Measurements from ENCODE around the gene BRINP3. TPM values are rescaled to one million over a fixed set of nuclear protein-coding genes. Genes with fewer than 3 reads are reported as not detected.

BRINP3 gene
- total RNA-seq, 2 experiments from 2014 or later, result not detected

DNA sequence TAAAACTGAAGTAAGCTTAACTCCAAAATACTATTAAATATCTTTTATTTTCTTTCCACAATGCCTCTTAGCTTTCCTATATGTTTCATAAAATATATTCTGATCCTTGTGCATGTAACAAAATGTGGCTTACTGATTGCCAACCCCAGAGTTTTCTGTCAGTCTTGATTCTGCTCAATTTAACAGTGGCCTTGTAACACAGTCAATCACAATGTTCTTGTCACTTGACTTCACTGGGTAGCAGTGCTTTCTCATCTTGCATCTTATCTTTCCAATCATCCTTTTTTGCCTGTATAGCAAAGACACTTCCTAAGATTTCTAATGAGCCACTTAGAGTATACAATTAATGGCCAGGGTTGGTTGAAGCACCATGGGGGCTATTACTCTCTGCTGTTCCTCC lies 19.9 kb upstream of the BRINP3 start:
- DNase-seq (ENCODE audit: low spot score), result no peak
- H3K4me3 ChIP-seq (ENCODE audit: low read depth, low read length, poor library complexity, severe bottlenecking), result no peak overlapping the region
- no TSS peak for BruUV-seq (replicated peaks)
- H3K27ac ChIP-seq (ENCODE audit: low read depth, low read length, poor library complexity, severe bottlenecking), result no peak overlapping the region
- CTCF ChIA-PET (ENCODE audit: unreplicated experiment), result no interaction called here
- intact Hi-C loops (cut with micrococcal nuclease; ENCODE audit: unreplicated experiment), result no loop called here
- H3K36me3 ChIP-seq (ENCODE audit: insufficient read depth, low read length), result no peaks in the 10 kb centered on the region
- POLR2A ChIA-PET, result interaction anchor here (0.6 to 1.0 kb wide), 3 partner anchors 23 to 978 kb away, joined by 3 to 5 read pairs (median 3); no protein-coding TSS in a partner anchor
- TF ChIP-seq EZH2phosphoT487 (IDR thresholded peaks at IDR 0.05; ENCODE audit: borderline replicate concordance, low read depth, low read length), result no peak
- TF ChIP-seq, protein P1, sequence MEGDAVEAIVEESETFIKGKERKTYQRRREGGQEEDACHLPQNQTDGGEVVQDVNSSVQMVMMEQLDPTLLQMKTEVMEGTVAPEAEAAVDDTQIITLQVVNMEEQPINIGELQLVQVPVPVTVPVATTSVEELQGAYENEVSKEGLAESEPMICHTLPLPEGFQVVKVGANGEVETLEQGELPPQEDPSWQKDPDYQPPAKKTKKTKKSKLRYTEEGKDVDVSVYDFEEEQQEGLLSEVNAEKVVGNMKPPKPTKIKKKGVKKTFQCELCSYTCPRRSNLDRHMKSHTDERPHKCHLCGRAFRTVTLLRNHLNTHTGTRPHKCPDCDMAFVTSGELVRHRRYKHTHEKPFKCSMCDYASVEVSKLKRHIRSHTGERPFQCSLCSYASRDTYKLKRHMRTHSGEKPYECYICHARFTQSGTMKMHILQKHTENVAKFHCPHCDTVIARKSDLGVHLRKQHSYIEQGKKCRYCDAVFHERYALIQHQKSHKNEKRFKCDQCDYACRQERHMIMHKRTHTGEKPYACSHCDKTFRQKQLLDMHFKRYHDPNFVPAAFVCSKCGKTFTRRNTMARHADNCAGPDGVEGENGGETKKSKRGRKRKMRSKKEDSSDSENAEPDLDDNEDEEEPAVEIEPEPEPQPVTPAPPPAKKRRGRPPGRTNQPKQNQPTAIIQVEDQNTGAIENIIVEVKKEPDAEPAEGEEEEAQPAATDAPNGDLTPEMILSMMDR (conservative IDR thresholded peaks at IDR 0.05; ENCODE audit: low read length), result no peak
- H2AFZ ChIP-seq (ENCODE audit: low read length), result no peak overlapping the region
- no peaks in the 10 kb centered on the region for H3K4me1 ChIP-seq (ENCODE audit: insufficient read depth, low read length, poor library complexity, severe bottlenecking)
- no peaks in the 10 kb centered on the region for H3K9me3 ChIP-seq (ENCODE audit: low read length)
- no peaks in the 10 kb centered on the region for H3K9me2 ChIP-seq (ENCODE audit: insufficient read depth, low read length)
- no peaks in the 10 kb centered on the region for H4K20me1 ChIP-seq (ENCODE audit: insufficient read depth, low read length)
- H3K4me2 ChIP-seq (ENCODE audit: low read length), result no peak overlapping the region
- H3K79me2 ChIP-seq (ENCODE audit: insufficient read depth, low read depth, low read length), result no peaks in the 10 kb centered on the region

DNA sequence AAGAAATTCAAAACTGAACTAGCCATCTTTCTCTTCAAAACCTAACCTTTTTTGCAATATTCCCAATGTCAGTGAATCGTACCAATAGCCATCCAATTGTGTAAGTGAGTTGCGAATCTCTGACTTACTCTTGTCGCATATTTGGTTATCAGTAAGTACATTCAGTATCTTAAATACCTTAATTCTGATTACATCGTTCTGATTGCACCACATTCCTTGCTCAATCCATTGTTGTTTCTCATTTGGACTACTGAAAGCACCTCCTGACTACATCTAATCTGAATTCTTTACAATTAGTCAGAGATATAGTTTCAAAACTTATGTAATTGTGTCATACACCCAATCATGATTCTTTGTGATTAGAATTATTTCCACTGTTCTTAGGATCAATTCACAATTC lies 16.8 kb upstream of the BRINP3 start:
- Histone ChIP-seq H2AFZ (ENCODE audit: low read length) (no peak overlapping the region), H3K4me2 (ENCODE audit: low read length) (no peak overlapping the region), H3K36me3 (ENCODE audit: insufficient read depth, low read length) (no peaks in the 10 kb centered on the region), H3K4me3 (ENCODE audit: low read depth, low read length, poor library complexity, severe bottlenecking) (no peak overlapping the region), H3K27ac (ENCODE audit: low read depth, low read length, poor library complexity, severe bottlenecking) (no peak overlapping the region), H4K20me1 (ENCODE audit: insufficient read depth, low read length) (no peaks in the 10 kb centered on the region), H3K4me1 (ENCODE audit: insufficient read depth, low read length, poor library complexity, severe bottlenecking) (no peaks in the 10 kb centered on the region), H3K9me3 (ENCODE audit: low read length) (no peaks in the 10 kb centered on the region), H3K79me2 (ENCODE audit: insufficient read depth, low read depth, low read length) (no peaks in the 10 kb centered on the region), H3K9me2 (ENCODE audit: insufficient read depth, low read length) (no peaks in the 10 kb centered on the region)
- CTCF ChIA-PET (ENCODE audit: unreplicated experiment), result no interaction called here
- intact Hi-C loops (cut with micrococcal nuclease; ENCODE audit: unreplicated experiment), result no loop called here
- DNase-seq (ENCODE audit: low spot score), result no peak
- TF ChIP-seq, protein P1 (conservative IDR thresholded peaks at IDR 0.05; ENCODE audit: low read length), result no peak
- TF ChIP-seq EZH2phosphoT487 (IDR thresholded peaks at IDR 0.05; ENCODE audit: borderline replicate concordance, low read depth, low read length), result no peak
- BruUV-seq (replicated peaks), result no TSS peak
- POLR2A ChIA-PET, result no interaction called here

DNA sequence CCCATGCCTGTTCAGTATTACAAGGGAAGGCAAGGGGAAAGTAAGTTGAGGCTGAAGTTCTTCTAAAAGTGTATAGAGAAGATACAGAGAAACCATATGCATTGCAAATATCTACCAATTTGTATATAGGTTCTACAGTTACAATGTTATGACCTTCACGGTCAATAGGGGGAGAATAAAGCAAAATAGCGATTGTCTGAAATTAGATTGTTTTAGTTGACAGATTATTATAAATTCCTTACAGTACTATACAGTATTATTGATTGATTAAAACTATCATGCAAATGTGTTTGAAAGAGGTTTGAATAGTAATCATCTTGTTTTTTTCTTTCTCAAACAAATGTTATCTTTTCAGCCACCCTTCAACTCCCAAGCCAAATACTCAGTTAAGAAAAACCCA lies 13.7 kb upstream of the BRINP3 start:
- H3K4me1 ChIP-seq (ENCODE audit: insufficient read depth, low read length, poor library complexity, severe bottlenecking), result no peaks in the 10 kb centered on the region
- intact Hi-C loops (cut with micrococcal nuclease; ENCODE audit: unreplicated experiment), result no loop called here
- no peaks in the 10 kb centered on the region for H3K36me3 ChIP-seq (ENCODE audit: insufficient read depth, low read length)
- H3K4me2 ChIP-seq (ENCODE audit: low read length), result no peak overlapping the region
- DNase-seq (ENCODE audit: low spot score), result no peak
- H3K79me2 ChIP-seq (ENCODE audit: insufficient read depth, low read depth, low read length), result no peaks in the 10 kb centered on the region
- ChIA-PET POLR2A (no interaction called here), CTCF (ENCODE audit: unreplicated experiment) (no interaction called here)
- H3K27ac ChIP-seq (ENCODE audit: low read depth, low read length, poor library complexity, severe bottlenecking), result no peak overlapping the region
- no TSS peak for BruUV-seq (replicated peaks)
- no peak overlapping the region for H3K4me3 ChIP-seq (ENCODE audit: low read depth, low read length, poor library complexity, severe bottlenecking)
- no peaks in the 10 kb centered on the region for H3K9me2 ChIP-seq (ENCODE audit: insufficient read depth, low read length)
- TF ChIP-seq EZH2phosphoT487 (IDR thresholded peaks at IDR 0.05; ENCODE audit: borderline replicate concordance, low read depth, low read length), result no peak
- TF ChIP-seq, protein P1 (conservative IDR thresholded peaks at IDR 0.05; ENCODE audit: low read length), result no peak
- H4K20me1 ChIP-seq (ENCODE audit: insufficient read depth, low read length), result no peaks in the 10 kb centered on the region
- no peaks in the 10 kb centered on the region for H3K9me3 ChIP-seq (ENCODE audit: low read length)
- no peak overlapping the region for H2AFZ ChIP-seq (ENCODE audit: low read length)

All from OCI-LY7 (cell line).